HepG2 (cell line): Measurements from ENCODE around the gene GATA5.

ENCODE experiments used
- CBFB ChIP-seq: sonication (generic); formaldehyde crosslinking; IDR thresholded peaks from 2 replicates; pipeline ENCODE4 v1.4.0; 2020; ENCODE audit warnings: missing genetic modification reagents
- GABPA ChIP-seq, 2 experiments: IDR thresholded peaks; 2 replicates each; pipeline ENCODE4 v1.6.1; 2011 to 2016; ENCODE audit warnings: low read depth in 2 of 2, low read length in 1 of 2, missing biosample characterization in 1 of 2, missing genetic modification characterization in 1 of 2
- MBD4 ChIP-seq: IDR thresholded peaks from 2 replicates; pipeline ENCODE4 v1.6.1; 2012; ENCODE audit warnings: low read length, inconsistent platforms, borderline replicate concordance
- MEF2D ChIP-seq: sonication (generic); formaldehyde crosslinking; IDR thresholded peaks from 2 replicates; pipeline ENCODE4 v1.5.1; 2020; ENCODE audit warnings: mild to moderate bottlenecking, missing genetic modification reagents
- MYC ChIP-seq: sonication (generic); formaldehyde crosslinking; IDR thresholded peaks from 2 replicates; pipeline ENCODE4 v1.9.0; 2021; ENCODE audit warnings: missing genetic modification reagents, borderline replicate concordance
- ZSCAN29 ChIP-seq: sonication (generic); formaldehyde crosslinking; conservative IDR thresholded peaks from 2 replicates; pipeline ENCODE4 v1.4.0; 2020; ENCODE audit warnings: mild to moderate bottlenecking, missing genetic modification reagents

DNA sequence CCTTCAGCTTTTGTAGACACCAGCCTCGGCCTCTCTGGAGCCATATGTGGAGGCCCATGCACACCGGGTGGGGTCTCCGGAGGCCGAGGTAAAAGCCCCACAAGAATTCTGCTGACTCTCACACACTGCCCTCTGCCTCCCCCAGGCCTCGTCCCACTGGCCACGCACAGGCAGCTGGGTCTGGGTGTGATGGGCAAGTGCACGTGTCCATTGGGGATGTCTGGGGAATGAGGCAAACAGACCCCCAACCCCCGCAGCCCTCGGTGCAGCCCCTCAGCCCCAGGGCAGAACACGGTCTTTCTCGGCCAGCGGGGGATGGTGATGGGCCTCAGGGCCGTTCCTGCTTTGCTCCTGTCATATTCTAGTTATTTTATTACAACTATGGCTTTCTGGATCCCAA lies 44.0 kb upstream of the GATA5 start:
- no peak for TF ChIP-seq CBFB
- no peak for TF ChIP-seq MEF2D (CRISPR knock-in tag)
- no peak for TF ChIP-seq MYC
- no peak for TF ChIP-seq MBD4
- no peak for TF ChIP-seq ZSCAN29 (CRISPR knock-in tag)
- TF ChIP-seq GABPA (IDR thresholded peaks at IDR 0.05; ENCODE audit: low read depth, low read length): no peak
- TF ChIP-seq GABPA (CRISPR knock-in tag; IDR thresholded peaks at IDR 0.05; ENCODE audit: low read depth): no peak
